ENCODE measurements around the gene ITGA5.

The ITGA5 gene

GRCh38 chr12:54430471-54431069, 11.5 kb upstream of the ITGA5 start:
- DNase-seq: no peak

DNA sequence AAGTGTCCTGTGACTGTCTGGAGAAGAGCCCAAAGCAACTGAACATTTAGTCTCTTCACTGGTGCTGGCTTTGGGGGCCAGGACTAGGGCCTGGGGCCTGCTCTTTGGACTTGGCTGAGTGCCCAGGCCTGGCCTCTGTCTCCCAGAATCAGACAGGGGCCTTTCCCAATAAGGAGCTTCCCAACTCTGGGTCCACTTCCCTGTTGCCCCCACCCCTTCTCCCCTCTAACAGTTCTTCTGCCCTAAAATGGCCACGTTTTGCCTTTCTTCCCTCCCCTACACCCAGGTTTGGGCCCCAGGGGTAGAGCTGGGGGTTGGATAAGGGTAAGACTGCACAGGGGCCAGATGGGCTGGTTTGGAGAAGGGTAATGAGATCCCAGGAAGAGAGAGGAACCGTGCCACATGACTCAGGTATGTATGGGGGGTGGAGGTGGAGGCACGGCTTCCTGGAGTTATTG, 10.0 kb upstream of the ITGA5 start:
- peak in 1 of 2 experiments; percentile 2 for DNase-seq

GRCh38 chr12:54428050-54429013, 9.3 kb upstream of the ITGA5 start:
- DNase-seq: peak in 1 of 2 experiments; percentile 5

- DNase-seq: no peak
These were observed 8.0 kb upstream of the ITGA5 start for GRCh38 chr12:54427106-54427505.

DNA sequence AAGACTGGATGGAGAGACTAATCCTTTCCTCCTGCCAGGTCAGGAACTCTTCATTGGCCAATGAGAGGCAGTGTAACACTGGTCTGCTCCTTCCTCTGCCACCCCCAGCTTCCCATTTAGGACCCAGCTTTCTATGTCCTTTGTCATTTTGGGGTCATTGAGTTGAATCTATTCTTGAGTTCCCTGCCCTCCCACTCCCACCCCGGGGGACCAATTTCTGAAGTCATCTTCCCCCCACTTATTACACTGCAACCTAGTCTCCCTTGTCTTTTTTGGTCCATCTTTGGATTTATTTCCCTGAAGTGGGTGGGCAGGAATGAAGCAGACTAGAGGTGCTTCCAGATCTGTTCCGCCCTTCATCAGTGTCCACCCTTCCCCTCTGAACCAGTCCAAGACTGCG, 7.6 kb upstream of the ITGA5 start:
- DNase-seq: no peak

DNA sequence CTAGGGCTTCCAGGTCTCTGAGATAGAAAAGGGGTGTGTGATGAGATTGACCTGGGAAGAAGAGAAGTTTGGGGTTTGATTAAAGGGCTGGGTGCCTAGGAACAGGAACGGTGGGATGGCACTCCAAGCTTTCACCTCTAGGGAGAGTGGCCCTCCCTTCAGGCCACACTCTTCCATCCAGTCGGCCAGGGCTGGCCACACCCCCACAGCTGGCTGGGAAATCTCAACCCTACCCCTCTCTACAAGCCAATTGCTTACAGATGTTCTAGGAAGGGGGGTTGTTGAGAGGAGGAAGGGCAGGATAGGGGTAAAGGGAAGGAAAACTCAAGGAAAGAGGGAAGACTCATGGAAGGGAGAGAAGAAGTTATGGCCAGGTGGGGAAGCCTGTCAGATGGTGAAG, 6.6 kb upstream of the ITGA5 start:
- DNase-seq: no peak

DNA sequence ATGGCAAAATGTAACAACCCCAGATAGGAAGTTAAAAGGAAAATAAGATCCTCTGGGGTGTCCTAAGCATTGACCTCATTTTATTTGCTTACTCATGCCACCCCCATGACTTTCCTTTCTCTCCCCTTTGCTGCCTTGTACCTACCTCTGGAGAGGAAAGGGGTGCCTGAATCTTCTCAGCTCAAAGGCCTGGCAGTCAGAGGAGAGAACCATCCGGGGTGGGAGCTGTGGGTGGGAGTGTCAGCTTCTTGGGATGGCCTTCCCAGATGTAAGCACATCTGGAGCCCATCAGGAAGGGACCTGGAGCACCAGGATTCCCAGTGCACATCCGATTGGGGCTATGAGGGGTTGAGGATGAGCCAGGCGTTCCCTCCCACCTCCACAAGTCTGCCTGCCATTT, 5.2 kb upstream of the ITGA5 start:
- no peak for DNase-seq

GRCh38 chr12:54423816-54424150, 4.7 kb upstream of the ITGA5 start:
- DNase-seq: no peak

DNA sequence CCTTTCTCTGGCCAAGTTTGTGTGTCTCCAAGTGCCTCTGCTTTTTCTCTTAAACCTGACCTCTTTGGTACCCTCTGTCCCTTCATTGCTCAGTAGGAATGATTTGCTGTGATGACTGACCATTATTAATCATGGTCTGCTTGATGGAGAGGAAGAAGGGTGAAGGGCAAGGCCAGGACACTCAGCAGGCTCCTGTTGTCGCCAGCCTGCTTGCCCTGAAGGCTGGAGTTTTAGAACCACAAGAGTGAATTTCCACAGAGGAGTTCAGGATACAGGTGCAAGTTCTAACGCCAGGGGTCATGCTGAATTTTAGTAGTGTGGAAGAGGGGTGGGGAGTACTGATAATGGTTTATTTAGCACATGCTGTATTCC, 2.8 kb upstream of the ITGA5 start:
- DNase-seq: no peak

DNA sequence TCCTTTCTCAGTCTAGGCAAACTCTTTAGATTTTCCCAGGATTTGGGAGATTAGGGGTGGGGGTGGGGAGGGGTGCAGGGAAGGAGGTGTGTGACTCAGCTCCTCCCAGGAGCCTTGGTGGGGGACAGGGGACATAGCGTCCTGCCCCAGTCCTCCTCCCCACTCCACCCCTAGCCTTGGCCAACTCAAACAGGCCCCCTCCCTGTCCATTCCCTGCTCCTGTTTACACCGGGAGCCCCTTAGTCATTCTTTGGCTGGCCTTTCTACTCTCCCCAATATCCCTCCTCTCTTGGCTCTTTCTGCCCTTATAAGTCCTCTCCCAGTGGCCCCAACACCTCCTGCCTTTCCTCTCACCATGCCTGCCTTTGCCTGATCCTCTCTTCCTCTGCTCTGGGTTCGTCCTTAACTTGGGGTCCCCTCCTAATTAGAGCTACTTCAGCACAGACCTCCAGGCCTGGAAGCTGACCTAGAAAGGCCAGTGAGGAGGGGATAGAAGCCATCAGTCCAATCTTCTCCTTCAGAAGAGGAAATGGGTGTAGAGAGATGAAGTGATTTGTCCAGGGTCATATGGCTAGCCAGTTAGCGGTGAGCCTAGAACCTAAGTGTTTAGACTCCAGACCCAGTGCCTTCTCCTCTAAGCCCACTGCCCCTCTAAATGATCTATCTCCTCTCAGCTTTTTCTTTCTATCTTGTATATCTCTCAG, 2.3 kb upstream of the ITGA5 start:
- DNase-seq: no peak

GRCh38 chr12:54420766-54421144, 1.7 kb upstream of the ITGA5 start:
- DNase-seq: no peak

DNA sequence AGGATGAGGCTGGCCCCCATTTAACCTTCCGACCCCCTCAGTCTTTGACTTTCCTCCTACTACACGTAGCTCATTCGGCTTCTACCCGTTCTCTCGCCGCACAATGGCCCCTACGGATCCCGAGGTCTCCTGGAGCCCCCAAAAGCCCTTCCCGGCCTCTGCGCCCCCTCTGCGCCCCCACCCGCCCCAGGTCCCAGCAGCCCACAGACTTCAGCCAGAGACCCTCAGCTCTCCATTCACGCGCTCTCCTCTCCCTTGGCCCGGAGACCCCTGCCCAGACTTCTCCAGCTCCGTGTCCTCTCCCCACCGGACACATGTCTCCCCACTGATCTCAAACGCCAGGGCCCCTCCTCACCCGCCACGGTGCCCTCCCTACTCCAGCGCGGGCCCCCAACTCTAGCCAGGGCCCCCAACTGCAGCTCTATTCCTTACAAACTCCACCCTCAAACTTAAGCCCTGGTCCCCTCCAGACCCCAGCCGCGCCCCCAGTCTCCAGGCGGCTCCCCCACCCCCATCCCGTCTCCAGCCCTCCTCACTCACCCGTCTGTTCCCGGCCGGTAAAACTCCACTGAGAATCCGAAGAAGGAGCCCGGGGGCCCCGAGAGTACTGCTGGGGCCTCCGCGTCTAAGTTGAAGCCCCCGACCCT, 502 bp downstream of the ITGA5 start:
- DNase-seq: no peak

DNA sequence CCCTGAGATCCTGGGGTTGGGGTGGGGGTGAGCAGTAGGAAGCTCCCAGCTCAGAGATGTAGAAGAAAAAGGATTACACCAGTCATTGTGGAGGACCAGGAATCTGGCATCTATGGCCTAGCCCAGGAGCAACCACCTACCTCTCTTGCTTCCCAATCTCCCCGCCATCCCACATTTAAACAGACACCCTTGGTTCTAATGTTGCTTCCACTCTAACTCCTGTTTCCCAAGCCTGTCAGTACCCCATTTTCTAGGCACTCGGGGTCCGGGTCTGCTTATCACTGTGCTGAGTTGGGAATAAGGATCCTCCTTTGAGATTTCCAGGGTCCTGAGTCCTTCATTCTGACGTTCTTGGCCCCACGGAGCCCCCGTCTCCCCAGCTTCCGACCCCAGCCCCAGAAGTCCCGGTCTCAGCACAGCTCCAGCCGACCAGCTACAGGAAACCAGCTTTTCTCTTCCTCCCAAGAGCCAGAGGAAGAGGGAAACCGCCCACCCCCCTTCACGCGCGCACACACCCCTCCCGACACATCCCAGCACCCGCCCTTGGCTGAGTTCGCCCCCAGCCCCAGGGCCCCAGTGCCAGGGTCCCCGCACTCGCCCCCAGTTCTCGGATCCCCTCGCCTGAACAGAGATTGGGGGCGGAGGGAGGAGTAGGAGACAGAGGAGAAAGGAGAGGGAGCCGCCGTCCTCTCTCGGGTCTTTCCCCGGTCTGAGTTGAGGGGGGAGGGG, 1.2 kb downstream of the ITGA5 start:
- DNase-seq: peak in 1 of 2 experiments; percentile 42

DNA sequence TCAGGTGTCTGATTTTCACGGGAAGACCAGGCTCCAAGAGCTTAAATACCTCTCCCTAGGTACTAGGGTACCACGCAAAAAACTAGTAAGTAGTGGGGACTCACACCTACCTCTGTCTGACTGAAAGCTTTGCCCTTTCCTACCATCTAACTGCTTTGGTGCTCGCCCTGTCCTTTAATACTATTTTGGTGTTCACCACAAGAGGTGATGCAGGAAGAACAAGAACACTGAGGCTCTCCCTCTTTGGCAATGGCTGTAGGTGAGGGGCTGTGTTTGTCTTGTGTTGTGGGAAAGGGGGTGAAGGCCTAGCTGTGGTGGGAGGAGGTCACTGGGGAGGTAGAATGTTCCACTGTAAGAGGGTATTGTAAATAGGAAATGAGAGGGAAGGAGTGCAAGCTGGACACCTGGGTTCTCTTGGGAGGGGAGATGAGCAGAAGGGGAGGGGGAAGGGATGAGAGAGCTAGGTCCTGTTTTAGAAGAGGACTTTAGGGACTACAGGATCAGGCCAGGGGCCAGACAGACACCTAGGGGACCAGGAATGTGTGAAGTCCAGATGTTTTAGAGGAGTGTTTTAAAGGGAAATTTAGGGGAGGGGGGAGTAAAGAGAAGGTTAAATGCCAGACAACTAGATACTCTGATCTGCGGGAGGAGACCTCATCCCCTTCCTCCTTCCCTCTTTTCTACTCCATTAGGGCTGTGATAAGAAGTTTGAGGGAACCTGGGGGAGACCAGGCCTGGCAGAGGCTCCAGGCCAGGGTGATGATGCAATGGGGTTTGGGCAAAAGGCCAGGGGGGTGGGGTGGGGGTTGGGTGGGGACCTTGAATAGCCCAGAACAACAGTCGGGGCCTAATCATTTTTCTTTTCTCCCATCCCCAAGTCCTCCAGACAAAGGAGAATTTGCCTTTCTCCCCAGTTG, 2.1 kb downstream of the ITGA5 start:
- no peak for DNase-seq

- DNase-seq: no peak
These were observed 3.7 kb downstream of the ITGA5 start for GRCh38 chr12:54415221-54415929.

DNA sequence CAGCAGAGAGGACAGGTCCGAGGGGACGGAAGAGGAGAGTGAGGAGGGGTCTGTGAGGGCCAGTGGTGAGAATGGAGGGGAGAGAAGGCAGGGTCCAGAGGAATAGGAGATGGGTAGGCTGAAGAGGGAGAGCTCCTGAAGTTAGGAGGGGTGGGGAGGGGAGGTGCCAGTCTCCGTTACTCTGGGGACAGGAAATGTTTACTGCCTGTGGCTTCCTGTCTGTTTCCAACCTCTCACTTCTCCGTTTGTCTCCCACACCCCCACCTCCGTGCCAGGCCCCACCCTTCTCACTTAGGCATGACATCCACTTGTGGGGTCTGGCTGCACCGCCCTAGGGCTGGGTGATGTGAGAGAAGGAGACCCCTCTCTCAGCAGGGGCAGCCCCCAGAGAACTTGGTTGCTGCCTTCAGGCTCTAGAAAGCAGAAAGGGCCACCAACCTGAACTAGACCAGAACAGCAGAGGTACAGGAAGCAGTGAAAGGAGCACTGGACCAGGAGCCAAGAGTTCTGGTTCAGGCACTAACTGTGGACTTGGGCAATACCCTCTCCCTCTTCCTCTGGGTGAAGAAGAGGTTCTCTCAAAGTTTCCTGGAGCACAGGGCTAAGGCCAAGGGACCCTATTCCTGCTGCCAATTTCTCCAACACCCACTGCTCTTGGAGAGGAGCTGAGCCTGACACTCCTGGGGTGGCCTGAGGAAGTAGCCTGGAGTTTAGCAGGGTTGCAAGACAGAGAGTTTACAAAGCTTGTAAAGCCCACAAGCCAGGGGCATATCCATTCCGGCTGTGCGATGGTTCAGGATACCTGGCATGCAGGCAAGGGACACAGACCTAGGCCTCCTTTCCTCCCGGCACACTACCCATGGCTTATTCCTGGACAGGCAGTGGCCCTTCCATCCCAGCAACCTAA, 5.5 kb downstream of the ITGA5 start:
- DNase-seq: peak; percentile 62 to 67

DNA sequence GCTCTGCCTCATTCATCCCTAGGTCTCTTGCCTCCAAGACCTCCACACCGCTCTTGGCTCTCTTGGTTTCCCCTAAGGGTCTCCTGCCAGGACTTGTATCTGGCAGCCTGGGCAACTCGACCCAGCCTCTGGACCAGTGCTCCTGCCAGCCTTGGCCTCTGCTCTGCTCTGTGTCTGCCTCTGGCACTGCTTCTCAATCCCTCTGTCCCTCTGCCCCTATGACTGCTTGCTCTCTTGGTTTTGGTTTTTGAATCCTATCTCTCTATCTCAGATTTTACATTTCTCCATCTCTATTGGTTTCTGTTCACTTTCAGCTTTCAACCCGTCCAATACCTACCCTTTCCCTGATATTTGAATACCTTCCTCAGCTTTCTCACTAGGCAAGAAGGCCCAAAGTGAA, 6.3 kb downstream of the ITGA5 start:
- DNase-seq: no peak

GRCh38 chr12:54412348-54412747, 6.7 kb downstream of the ITGA5 start:
- DNase-seq: no peak

- peak; percentile 75 to 80 for DNase-seq
These were observed 7.5 kb downstream of the ITGA5 start for GRCh38 chr12:54411391-54412241.

All from activated CD4-positive, alpha-beta T cell treated with anti-CD3 and anti-CD28 coated beads, Interleukin-2, amount 50 U/mL, for 48 hours (primary cell).